CD4-positive, alpha-beta T cell treated with Interleukin-2 at 100 ng/mL for 4 hours (primary cell): ENCODE data around the gene CACNG4.

Source experiments
- DNase-seq: peaks from one replicate; pipeline ENCODE4 v3.0.0-alpha.2; 2020; ENCODE audit warnings: low spot score

The CACNG4 gene

GRCh38 chr17:66944351-66945146, 20.0 kb upstream of the CACNG4 start:
- DNase-seq = no peak

GRCh38 chr17:66945147-66945835, 19.2 kb upstream of the CACNG4 start:
- no peak for DNase-seq

GRCh38 chr17:66946251-66946650, 18.3 kb upstream of the CACNG4 start:
- no peak for DNase-seq

GRCh38 chr17:66947311-66947710, 17.2 kb upstream of the CACNG4 start:
- DNase-seq = no peak

- no peak for DNase-seq
Observed at GRCh38 chr17:66948061-66948750, 16.3 kb upstream of the CACNG4 start.

- DNase-seq = no peak
Observed at GRCh38 chr17:66949501-66949900, 15.0 kb upstream of the CACNG4 start.

GRCh38 chr17:66950325-66950724, 14.2 kb upstream of the CACNG4 start:
- DNase-seq = no peak

GRCh38 chr17:66950886-66951604, 13.5 kb upstream of the CACNG4 start:
- DNase-seq = no peak

GRCh38 chr17:66951605-66951953, 12.9 kb upstream of the CACNG4 start:
- DNase-seq = no peak

- no peak for DNase-seq
Observed at GRCh38 chr17:66952031-66952524, 12.4 kb upstream of the CACNG4 start.

- DNase-seq = no peak
Observed at GRCh38 chr17:66952681-66953629, 11.6 kb upstream of the CACNG4 start.

- no peak for DNase-seq
Observed at GRCh38 chr17:66953630-66954020, 10.9 kb upstream of the CACNG4 start.

GRCh38 chr17:66954632-66955031, 9.9 kb upstream of the CACNG4 start:
- no peak for DNase-seq

GRCh38 chr17:66955821-66956220, 8.7 kb upstream of the CACNG4 start:
- DNase-seq = no peak

GRCh38 chr17:66956941-66957340, 7.6 kb upstream of the CACNG4 start:
- no peak for DNase-seq

- no peak for DNase-seq
Observed at GRCh38 chr17:66957343-66957742, 7.2 kb upstream of the CACNG4 start.

- DNase-seq = no peak
Observed at GRCh38 chr17:66957951-66958579, 6.4 kb upstream of the CACNG4 start.

- DNase-seq = no peak
Observed at GRCh38 chr17:66959641-66960375, 4.7 kb upstream of the CACNG4 start.

GRCh38 chr17:66960613-66961012, 3.9 kb upstream of the CACNG4 start:
- DNase-seq = no peak

- no peak for DNase-seq
Observed at GRCh38 chr17:66963521-66963908, 992 bp upstream of the CACNG4 start.
